Activated naive CD8-positive, alpha-beta T cell treated with anti-CD3 and anti-CD28 coated beads, Interleukin-2, amount 10 ng/mL, durations not matched to agents 7 days and 5 days (primary cell): ENCODE data around the gene LEMD3. TPM values are rescaled to one million over a fixed set of nuclear protein-coding genes. Genes with fewer than 3 reads are reported as not detected.
"Not testable (repeated sequence)": the region's sequence is repeated elsewhere in the genome, so short reads cannot be mapped to it uniquely, and the experiment has no call there.

Experiments used
- ATAC-seq: fragments of 150-1000 bp; cut with Tn5 transposase; one replicate; pipeline ENCODE4 v1.10.0; 2021; ENCODE audit warnings: low read depth, moderate library complexity
- POLR2A ChIA-PET: fragments of 350-600 bp; sonication (Branson Sonifier 250); formaldehyde crosslinking; loops from one replicate; lab custom pipeline; 2021; ENCODE audit warnings: antibody characterized with exemption; lab: Charles Lee
- DNase-seq: peaks from one replicate; pipeline ENCODE4 v3.0.0; 2021
- H3K27ac Mint-ChIP-seq: one replicate; pipeline ENCODE4 v1.8.0; 2022; ENCODE audit warnings: mild to moderate bottlenecking, mixed read lengths
- H3K27me3 Mint-ChIP-seq: one replicate; pipeline ENCODE4 v1.8.0; 2022; ENCODE audit warnings: mild to moderate bottlenecking, moderate library complexity, mixed read lengths
- H3K36me3 Mint-ChIP-seq: one replicate; pipeline ENCODE4 v1.8.0; 2021; ENCODE audit warnings: mild to moderate bottlenecking, mixed read lengths
- H3K4me1 Mint-ChIP-seq: one replicate; pipeline ENCODE4 v1.8.0; 2021; ENCODE audit warnings: mixed read lengths
- H3K4me3 Mint-ChIP-seq: one replicate; pipeline ENCODE4 v1.8.0; 2022; ENCODE audit warnings: mild to moderate bottlenecking, moderate library complexity, mixed read lengths
- H3K9me3 Mint-ChIP-seq: one replicate; pipeline ENCODE4 v1.8.0; 2021; ENCODE audit warnings: mixed read lengths
- total RNA-seq, 2 experiments: library from RNA; stranded (reverse); gene quantifications; one replicate each; pipeline ENCODE4 v1.2.3, GENCODE V29; 2021

The LEMD3 gene
- total RNA-seq, 2 experiments from 2014 or later, result 46.0 to 49.6 TPM

DNA sequence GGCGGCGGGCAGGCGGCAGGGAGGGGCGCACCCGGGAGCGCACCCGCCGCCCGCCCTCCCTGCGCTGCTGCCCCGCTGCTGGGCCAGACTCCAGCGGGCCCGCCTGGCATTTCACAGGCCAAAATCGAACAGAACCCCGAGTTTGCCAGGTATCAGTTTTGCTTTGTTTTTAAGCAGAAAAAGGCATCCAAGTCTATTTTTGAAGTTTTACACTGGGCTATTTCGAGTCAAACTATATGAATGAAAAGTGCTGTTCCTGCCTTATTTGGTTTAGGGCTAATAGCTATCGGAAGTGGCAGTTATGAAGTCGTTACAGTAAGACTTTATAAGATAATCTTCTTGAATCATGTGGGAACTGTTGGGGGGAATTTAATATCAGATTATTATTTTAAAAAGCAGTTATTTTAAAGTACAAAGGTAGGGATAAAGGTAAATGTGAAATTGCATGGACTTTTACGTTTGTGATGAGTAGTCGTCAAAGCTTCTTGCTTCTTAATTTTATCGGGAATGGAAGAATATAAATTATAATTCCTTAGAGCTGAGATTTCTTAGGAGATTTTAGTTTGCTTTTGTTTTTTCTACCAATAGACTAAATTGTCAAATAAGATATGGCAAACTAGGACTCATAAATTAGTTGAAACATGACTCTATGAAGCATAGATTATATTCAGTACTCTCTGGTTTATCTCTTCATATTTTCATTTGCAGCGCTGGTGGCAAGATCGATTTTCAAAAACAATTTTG, 110.2 kb downstream of the LEMD3 start:
- Mint-ChIP-seq H3K9me3 (no peaks in the 10 kb centered on the region), H3K27me3 (peaks cover 65% of the 10 kb centered on the region), H3K4me3 (peak overlapping the region; percentile 69), H3K4me1 (peaks cover 1% of the 10 kb centered on the region), H3K36me3 (no peaks in the 10 kb centered on the region), H3K27ac (no peak overlapping the region)
- POLR2A ChIA-PET, result no interaction called here
- DNase-seq (no peak), ATAC-seq (no peak)

DNA sequence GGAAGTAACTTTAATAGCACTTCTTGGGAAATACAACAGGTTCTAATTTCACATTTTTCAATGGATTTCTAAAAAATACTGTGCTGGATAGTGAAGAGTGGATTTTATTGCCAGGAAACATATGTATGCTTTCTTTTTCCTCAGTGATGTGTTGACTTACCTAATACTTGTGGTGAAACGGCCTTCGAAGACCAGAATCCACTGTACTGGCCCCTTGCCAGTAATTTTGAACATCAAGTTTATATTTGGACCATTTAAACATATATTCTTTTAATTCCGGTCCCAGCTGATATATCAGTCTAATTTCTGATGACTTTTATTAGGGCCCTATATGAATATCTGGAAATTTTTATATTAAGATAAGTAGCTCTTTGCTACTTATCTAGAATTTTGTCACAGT, 110.9 kb downstream of the LEMD3 start:
- ATAC-seq (no peak), DNase-seq (no peak)
- Mint-ChIP-seq H3K4me1 (peaks cover 1% of the 10 kb centered on the region), H3K36me3 (no peaks in the 10 kb centered on the region), H3K27ac (no peak overlapping the region), H3K27me3 (peaks cover 60% of the 10 kb centered on the region), H3K9me3 (no peaks in the 10 kb centered on the region), H3K4me3 (no peak overlapping the region)
- POLR2A ChIA-PET, result no interaction called here

DNA sequence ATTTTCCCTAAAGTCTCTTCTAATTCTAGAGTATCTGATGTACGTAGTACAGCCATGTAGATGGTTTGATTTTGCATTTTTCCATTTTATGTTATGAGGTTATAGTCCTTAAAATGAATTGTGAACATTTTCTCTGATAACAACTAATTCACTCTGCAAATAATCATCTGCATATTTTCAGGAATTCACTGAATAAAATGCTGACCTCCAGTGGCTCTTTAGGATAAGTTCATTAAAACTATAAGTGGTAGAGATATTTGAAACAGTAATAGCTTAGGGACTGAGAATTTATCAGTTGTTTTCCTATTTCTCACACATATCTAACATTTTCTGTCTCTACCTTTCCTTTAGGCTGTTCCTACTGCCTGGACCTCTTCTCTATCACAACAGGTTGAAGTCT, 113.5 kb downstream of the LEMD3 start:
- no peaks in the 10 kb centered on the region for H3K36me3 Mint-ChIP-seq
- no peak overlapping the region for H3K27ac Mint-ChIP-seq

DNA sequence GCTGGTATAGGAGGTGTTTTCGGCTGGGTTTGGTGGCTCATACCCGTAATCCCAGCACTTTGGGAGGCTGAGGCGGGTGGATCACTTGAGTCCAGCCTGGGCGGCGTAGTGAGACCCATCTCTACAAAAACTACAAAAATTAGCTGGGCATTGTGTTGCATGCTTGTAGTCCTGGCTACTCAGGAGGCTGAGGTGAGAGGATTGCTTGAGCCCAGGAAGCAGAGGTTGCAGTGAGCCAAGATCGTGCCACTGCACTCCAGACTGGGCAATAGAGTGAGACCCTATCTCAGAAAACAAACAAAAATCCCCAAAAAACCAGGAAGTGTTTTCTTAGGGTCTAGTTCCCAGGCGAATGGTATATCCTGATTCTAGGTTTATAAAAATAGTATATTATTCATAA, 116.1 kb downstream of the LEMD3 start:
- H3K27ac Mint-ChIP-seq, H3K36me3 Mint-ChIP-seq, H3K9me3 Mint-ChIP-seq, POLR2A ChIA-PET, ATAC-seq, DNase-seq, H3K4me3 Mint-ChIP-seq, H3K4me1 Mint-ChIP-seq: not testable (repeated sequence)
- peaks cover 23% of the 10 kb centered on the region for H3K27me3 Mint-ChIP-seq

More for the DNA sequence above, 113.5 kb downstream of the LEMD3 start:
- ATAC-seq (no peak), DNase-seq (no peak)
- Mint-ChIP-seq H3K27me3 (peaks cover 39% of the 10 kb centered on the region), H3K4me1 (peaks cover 1% of the 10 kb centered on the region), H3K9me3 (no peaks in the 10 kb centered on the region), H3K4me3 (no peak overlapping the region)
- POLR2A ChIA-PET, result no interaction called here

DNA sequence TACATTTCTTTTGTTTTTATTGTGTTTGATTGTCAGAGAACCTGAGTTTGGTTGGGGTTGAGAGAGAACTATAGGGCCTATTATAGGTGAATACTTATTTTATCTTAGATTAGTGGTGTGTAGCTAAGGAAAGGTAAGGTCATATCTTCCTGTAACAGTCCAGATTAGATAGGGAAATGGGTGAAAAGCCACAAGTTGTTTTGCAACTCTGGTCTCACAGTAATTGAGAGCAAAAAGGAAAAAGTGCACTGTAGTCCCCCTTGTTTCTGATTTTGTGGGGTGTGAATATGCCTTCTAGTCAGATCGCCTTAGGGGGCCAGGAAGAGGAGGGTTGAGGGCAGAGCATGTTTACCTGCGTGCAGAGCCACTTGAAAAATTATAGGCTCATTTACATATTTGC, 118.0 kb downstream of the LEMD3 start:
- Mint-ChIP-seq H3K36me3 (no peaks in the 10 kb centered on the region), H3K27me3 (peaks cover 11% of the 10 kb centered on the region), H3K27ac (no peak overlapping the region), H3K4me3 (no peak overlapping the region), H3K4me1 (no peaks in the 10 kb centered on the region), H3K9me3 (no peaks in the 10 kb centered on the region)
- POLR2A ChIA-PET, result no interaction called here
- ATAC-seq, result no peak
- DNase-seq, result no peak

DNA sequence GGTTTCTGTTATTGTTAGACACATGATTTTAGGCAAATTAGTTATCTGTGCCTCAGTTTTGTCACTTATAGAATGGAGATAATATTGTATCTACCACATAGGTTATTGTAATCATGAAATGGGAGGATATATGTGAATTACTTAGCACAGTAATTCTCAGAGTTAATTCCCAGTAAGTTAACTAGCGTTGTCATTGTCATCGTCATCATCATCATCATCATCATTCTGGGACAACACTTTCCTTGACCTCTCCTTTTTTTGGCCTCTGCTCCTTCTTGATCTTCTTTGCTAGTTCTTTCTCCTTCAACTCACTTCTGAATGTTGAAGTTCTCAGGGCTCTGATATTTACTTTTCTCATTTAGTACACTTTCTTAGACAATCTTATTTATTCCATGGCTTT, 122.9 kb downstream of the LEMD3 start:
- no peak overlapping the region for H3K27ac Mint-ChIP-seq
- POLR2A ChIA-PET, result no interaction called here

DNA sequence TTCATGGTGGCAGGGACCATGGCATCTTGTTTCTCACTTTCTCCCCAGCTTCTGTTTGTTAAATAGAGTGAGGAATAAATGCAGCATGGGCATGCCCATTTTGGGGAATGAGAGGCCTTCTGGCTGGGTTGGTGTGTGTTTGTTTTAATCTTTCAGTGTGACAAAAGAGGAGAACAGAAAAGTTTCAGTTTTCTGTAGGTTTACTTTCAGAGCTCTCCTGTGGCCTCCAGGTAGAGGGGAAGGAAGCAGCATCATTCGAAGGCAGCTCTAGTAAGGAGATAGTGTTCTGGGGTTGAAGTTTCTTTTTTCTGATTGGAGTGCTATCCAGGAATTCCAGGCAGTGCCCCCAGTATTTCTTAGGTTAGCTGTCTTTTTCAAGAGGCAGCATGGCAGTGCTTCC, 124.4 kb downstream of the LEMD3 start:
- Mint-ChIP-seq H3K9me3 (no peaks in the 10 kb centered on the region), H3K27ac (no peak overlapping the region), H3K4me1 (no peaks in the 10 kb centered on the region), H3K4me3 (no peak overlapping the region), H3K27me3 (peaks cover 7% of the 10 kb centered on the region), H3K36me3 (no peaks in the 10 kb centered on the region)
- DNase-seq (no peak), ATAC-seq (no peak)
- POLR2A ChIA-PET, result no interaction called here

More for the DNA sequence above, 122.9 kb downstream of the LEMD3 start:
- Mint-ChIP-seq H3K27me3 (peaks cover 2% of the 10 kb centered on the region), H3K36me3 (no peaks in the 10 kb centered on the region), H3K4me1 (no peaks in the 10 kb centered on the region), H3K9me3 (no peaks in the 10 kb centered on the region), H3K4me3 (no peak overlapping the region)
- DNase-seq, result no peak
- ATAC-seq, result no peak

DNA sequence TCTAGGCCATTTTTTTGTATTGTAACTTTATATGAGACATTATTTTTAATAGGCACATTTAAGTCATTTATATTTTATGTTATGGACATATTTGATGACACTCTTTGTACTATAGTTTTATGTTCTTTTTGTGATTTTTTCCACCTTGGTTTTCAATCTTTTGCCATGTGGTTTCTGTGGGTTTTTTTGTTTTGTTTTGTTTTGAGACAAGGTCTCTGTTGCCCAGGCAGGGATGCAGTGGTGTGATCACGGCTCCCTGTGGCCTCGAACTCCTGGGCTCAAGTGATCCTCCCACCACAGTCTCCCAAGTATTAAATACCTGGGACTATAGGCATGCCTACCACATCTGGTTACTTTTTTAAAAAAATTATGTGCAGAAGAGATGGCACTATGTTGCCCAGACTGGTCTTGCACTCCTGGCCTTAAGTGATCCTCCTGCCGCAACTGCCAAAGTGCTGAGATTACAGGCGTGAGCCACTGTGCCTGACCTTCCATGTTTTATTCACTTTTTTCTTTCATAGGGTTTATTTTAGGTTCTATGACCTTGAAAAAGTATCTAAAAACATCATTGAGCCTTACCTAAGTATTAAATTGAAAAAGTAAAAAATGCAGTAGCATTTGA, 125.4 kb downstream of the LEMD3 start:
- ATAC-seq, result no peak
- no peak for DNase-seq
- no peaks in the 10 kb centered on the region for H3K4me1 Mint-ChIP-seq
- POLR2A ChIA-PET, result no interaction called here
- no peaks in the 10 kb centered on the region for H3K9me3 Mint-ChIP-seq
- H3K27ac Mint-ChIP-seq, result no peak overlapping the region
- H3K36me3 Mint-ChIP-seq, result no peaks in the 10 kb centered on the region
- no peak overlapping the region for H3K4me3 Mint-ChIP-seq
- peaks cover 10% of the 10 kb centered on the region for H3K27me3 Mint-ChIP-seq

DNA sequence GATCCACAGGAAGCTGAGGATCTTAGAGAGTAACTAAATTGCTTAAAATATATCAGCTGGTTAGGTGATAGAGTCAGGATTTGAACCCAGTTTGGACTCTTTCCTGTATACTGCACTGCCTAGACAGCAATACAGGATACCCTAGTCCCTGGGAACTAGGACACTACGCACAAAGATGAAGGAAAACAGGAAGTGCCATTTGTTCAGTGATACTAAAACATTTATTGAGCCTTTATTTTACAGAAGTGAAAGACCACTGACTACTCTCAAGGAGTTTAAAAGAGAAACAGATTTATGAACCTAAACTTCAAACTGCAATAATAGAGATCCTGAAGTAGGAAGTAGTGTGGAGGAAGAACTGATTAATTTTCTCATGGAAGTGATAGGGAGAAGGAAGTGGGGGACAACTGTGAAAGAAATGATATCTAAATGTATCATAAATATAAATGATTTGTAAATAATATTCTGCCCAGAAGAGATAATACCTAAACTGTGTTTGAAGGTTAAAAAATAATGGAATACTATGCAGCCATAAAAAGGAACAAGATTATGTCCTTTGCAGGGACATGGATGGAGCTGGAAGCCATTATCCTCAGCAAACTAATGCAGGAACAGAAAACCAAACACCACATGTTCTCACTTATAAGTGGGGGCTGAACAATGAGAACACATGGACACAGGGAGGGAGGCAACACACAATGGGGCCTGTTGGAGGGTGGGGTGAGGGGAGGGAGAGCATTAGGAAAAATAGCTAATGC, 127.3 kb downstream of the LEMD3 start:
- no peak overlapping the region for H3K27ac Mint-ChIP-seq
- DNase-seq (no peak), ATAC-seq (no peak)
- POLR2A ChIA-PET, result no interaction called here
- no peak overlapping the region for H3K4me3 Mint-ChIP-seq
- H3K9me3 Mint-ChIP-seq, result no peaks in the 10 kb centered on the region
- peaks cover 20% of the 10 kb centered on the region for H3K27me3 Mint-ChIP-seq
- no peaks in the 10 kb centered on the region for H3K4me1 Mint-ChIP-seq
- no peaks in the 10 kb centered on the region for H3K36me3 Mint-ChIP-seq

Other genes with a start within 250 kb of the LEMD3 start
- not detected for gene WIF1, start 48.3 kb upstream of the LEMD3 start, total RNA-seq
- not detected for gene MSRB3, start 109.1 kb downstream of the LEMD3 start, total RNA-seq